AG10803 (cell line): Measurements from ENCODE around the gene DAZAP2.
"Not testable (repeated sequence)": the region's sequence is repeated elsewhere in the genome, so short reads cannot be mapped to it uniquely, and the experiment has no call there.

Experiments
- DNase-seq: peaks from one replicate; pipeline ENCODE4 v3.0.0; 2010; ENCODE audit warnings: low read depth
- H3K4me3 ChIP-seq: 2 replicates; pipeline ENCODE4 v1.5.1; 2011; ENCODE audit warnings: mild to moderate bottlenecking, low read length, control low read depth
- TF ChIP-seq, protein P1 (sequence below): conservative IDR thresholded peaks from 2 replicates; pipeline ENCODE4 v1.5.1; 2011; ENCODE audit warnings: mild to moderate bottlenecking, low read length, control low read depth, inconsistent platforms

The DAZAP2 gene

DNA sequence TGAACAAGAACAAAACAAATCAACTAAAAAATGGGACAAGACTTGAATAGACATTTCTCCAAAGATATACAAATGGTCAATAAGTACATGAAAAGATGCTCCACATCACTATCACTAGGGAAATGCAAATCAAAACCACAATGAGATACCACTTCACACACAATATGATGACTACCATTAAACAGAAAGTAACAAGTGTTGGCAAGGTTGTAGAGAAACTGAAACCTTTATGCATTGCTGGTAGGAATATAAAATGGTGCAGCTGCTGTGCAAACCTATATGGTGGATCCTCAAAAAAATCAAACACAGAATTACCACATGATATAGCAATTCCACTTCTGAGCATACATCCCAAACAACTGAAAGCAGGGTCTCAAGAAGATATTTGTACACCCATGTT, 26.4 kb downstream of the DAZAP2 start:
- H3K4me3 ChIP-seq, result no peak overlapping the region
- TF ChIP-seq, protein P1, sequence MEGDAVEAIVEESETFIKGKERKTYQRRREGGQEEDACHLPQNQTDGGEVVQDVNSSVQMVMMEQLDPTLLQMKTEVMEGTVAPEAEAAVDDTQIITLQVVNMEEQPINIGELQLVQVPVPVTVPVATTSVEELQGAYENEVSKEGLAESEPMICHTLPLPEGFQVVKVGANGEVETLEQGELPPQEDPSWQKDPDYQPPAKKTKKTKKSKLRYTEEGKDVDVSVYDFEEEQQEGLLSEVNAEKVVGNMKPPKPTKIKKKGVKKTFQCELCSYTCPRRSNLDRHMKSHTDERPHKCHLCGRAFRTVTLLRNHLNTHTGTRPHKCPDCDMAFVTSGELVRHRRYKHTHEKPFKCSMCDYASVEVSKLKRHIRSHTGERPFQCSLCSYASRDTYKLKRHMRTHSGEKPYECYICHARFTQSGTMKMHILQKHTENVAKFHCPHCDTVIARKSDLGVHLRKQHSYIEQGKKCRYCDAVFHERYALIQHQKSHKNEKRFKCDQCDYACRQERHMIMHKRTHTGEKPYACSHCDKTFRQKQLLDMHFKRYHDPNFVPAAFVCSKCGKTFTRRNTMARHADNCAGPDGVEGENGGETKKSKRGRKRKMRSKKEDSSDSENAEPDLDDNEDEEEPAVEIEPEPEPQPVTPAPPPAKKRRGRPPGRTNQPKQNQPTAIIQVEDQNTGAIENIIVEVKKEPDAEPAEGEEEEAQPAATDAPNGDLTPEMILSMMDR, result no peak
- no peak for DNase-seq

DNA sequence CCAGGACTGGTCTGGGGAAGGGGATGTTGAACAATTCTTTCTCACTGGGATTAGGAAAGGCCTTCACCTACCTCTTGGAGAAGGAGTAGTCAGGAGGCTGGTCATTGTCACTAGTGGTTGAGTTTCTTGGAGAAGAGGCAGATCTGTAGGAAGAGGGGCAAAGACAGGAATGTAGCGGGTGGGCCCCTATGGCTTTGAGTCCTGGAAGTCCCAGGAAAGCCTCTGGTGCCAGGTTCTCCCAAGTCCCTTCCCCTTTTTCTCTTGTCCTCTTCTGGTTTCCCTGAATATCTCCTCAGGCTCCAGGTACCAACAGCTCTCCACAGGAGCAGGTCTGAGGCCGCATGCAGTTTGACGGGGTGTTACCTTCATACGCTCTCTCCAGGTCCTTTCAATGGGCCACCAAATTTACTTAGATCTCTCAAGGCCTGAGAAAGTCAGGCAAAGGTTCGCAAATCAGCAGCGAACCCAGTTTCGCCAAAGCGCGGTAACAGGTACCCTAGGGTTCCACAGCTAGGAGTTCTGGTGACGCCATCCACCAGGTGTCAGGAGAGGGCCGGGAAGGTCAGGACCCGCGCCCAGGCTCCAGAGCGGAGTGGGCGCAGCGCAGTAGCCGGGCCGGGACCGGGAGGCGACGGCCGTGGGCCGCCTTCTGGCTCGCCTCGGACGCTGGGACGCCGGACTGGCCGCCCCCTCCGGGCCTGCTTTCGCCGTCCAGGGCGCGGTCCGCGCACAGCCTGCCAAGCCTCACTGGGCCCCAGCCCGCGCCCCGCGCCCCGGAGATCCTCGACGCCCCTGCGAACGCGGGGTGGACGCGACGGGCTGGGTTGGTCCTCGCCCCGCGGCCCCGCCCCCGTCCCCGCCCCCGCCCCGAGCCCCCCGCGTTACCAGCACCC, 30.8 kb downstream of the DAZAP2 start:
- peak overlapping the region; percentile 79 for H3K4me3 ChIP-seq
- TF ChIP-seq, protein P1, result peak; percentile 44
- peak; percentile 29 for DNase-seq

DNA sequence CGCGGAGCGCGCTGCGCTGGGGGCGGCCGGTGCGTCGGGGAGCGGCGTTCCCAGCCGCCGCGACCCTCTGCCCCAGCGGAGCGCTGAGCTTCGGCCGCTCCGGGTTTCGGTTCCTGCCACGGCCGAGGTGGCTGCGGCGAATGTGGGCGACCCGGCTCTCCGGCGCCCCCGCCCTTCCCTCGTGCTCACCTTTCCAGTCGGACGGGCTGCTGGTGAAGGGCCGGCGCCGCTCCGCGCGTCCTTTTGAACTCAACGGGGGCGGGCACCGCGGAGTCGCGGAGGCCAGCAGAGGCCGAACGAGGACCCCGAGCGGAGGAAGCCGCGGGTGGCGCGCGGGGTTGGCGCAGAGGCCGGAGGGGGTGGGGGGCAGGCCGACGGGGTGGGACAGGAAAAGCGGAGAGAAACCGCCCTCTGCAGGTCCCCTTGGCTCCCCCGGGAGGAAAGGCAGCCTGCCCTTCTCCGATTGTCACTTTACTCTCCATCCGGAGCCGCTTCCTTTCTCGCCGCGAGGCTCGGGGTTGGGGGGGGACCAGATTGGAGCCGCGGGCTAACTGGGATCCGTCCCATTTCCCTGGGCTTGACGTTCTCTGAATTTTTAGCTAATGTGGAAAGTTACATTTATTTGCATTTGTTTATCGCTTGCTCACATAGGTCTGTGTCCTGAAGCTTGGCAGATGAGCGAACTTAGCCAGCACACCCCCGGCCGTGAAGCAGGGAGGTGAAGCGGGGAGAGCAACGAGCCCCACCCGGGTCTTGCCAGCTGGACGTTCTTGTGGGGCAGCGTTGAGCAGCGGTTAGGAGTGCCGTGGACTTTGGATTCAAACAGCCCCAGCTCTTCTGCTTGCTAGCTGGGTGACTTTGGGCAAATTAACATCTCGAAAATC, 31.7 kb downstream of the DAZAP2 start, which contains the start of gene SMAGP:
TSS of gene SMAGP (minus strand) at position 349 of the 884 bp plus-strand sequence. CDS start 1,137 bp downstream, outside the sequence.
- DNase-seq, result peak; percentile 28
- peak within 1 kb of the TSS; percentile 79 for H3K4me3 ChIP-seq
- TF ChIP-seq, protein P1, result no peak

GRCh38 chr12:51270951-51271518, 32.4 kb downstream of the DAZAP2 start:
- DNase-seq, result peak; percentile 81
- peak overlapping the region; percentile 79 for H3K4me3 ChIP-seq
- TF ChIP-seq, protein P1, result no peak

GRCh38 chr12:51272810-51273209, 34.2 kb downstream of the DAZAP2 start:
- not testable (repeated sequence) for DNase-seq, H3K4me3 ChIP-seq

- H3K4me3 ChIP-seq, result no peak overlapping the region
- TF ChIP-seq, protein P1, result no peak
- DNase-seq, result no peak
These were observed 36.5 kb downstream of the DAZAP2 start for GRCh38 chr12:51275088-51275487.
